Kidney capillary endothelial cell (primary cell): Measurements from ENCODE around the gene TRIOBP.
"Not testable (repeated sequence)": the region's sequence is repeated elsewhere in the genome, so short reads cannot be mapped to it uniquely, and the experiment has no call there.

Source experiments
- DNase-seq: peaks from one replicate; pipeline ENCODE4 v3.0.0-alpha.2; 2018; ENCODE audit warnings: low spot score

The TRIOBP gene

GRCh38 chr22:37690407-37690806 lies 6.4 kb upstream of the TRIOBP start:
- DNase-seq: no peak

GRCh38 chr22:37690901-37691504 lies 5.8 kb upstream of the TRIOBP start:
- no peak for DNase-seq

GRCh38 chr22:37692627-37693285 lies 4.1 kb upstream of the TRIOBP start:
- DNase-seq: no peak

- not testable (repeated sequence) for DNase-seq
These were observed 2.7 kb upstream of the TRIOBP start for GRCh38 chr22:37694131-37694530.

GRCh38 chr22:37696260-37696656 lies 590 bp upstream of the TRIOBP start:
- not testable (repeated sequence) for DNase-seq

- DNase-seq: no peak
These were observed 639 bp downstream of the TRIOBP start for GRCh38 chr22:37697538-37697835.

GRCh38 chr22:37701141-37701786 lies 4.4 kb downstream of the TRIOBP start:
- DNase-seq: no peak

GRCh38 chr22:37703906-37704305 lies 7.1 kb downstream of the TRIOBP start:
- no peak for DNase-seq

GRCh38 chr22:37704645-37705044 lies 7.8 kb downstream of the TRIOBP start:
- DNase-seq: no peak

GRCh38 chr22:37705205-37705604 lies 8.4 kb downstream of the TRIOBP start:
- no peak for DNase-seq

- peak; percentile 54 for DNase-seq
These were observed 12.0 kb downstream of the TRIOBP start for GRCh38 chr22:37708580-37709444.

GRCh38 chr22:37709445-37709765 lies 12.6 kb downstream of the TRIOBP start:
- DNase-seq: no peak

- DNase-seq: no peak
These were observed 13.8 kb downstream of the TRIOBP start for GRCh38 chr22:37710675-37711074.

GRCh38 chr22:37711490-37711889 lies 14.6 kb downstream of the TRIOBP start:
- no peak for DNase-seq

- no peak for DNase-seq
These were observed 16.9 kb downstream of the TRIOBP start for GRCh38 chr22:37713761-37714160.

- DNase-seq: no peak
These were observed 17.8 kb downstream of the TRIOBP start for GRCh38 chr22:37714634-37715033.

GRCh38 chr22:37715760-37716159 lies 18.9 kb downstream of the TRIOBP start:
- no peak for DNase-seq

- no peak for DNase-seq
These were observed 19.9 kb downstream of the TRIOBP start for GRCh38 chr22:37716708-37717107.

GRCh38 chr22:37717235-37717634 lies 20.4 kb downstream of the TRIOBP start:
- not testable (repeated sequence) for DNase-seq

GRCh38 chr22:37717746-37718305 lies 21.0 kb downstream of the TRIOBP start:
- not testable (repeated sequence) for DNase-seq

GRCh38 chr22:37725551-37726240 lies 28.8 kb downstream of the TRIOBP start:
- DNase-seq: no peak
